SU-DHL-6 (cell line): Measurements from ENCODE around the gene SULF2.

Experiments
- EZH2phosphoT487 ChIP-seq: fragments of 200-600 bp; sonication (generic), shearing (Covaris generic); conservative IDR thresholded peaks from 2 replicates; pipeline ENCODE4 v1.6.1; 2018; ENCODE audit warnings: mild to moderate bottlenecking, antibody characterized with exemption, low read length, moderate library complexity, mixed read lengths
- TF ChIP-seq, protein P1 (sequence below): fragments of 200-600 bp; sonication (generic); IDR thresholded peaks from one replicate; pipeline ENCODE4 v1.5.1; 2017; ENCODE audit warnings: antibody characterized with exemption, mild to moderate bottlenecking, low read length, moderate library complexity; ENCODE audit not compliant: insufficient read depth, poor library complexity, severe bottlenecking

DNA sequence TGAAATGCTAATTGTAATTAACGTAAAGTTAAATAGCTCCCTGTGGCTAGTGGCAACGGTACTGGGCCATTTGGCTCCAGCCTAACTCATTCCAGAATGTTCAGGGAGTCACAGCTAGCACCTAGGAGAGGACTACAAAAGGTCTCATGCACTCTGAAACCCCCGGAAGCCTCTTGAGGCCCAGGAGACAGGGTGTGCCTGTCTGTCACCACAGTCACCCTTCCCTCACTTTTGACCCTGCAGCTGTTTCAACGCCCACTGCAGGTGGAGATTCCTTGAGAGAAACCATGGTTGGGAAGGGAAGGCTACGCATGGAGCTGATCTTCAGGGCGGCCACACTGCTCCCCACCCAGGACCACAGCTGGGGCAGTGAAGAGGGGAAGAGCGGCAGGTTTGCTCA is 58.6 kb downstream of the SULF2 start:
- TF ChIP-seq, protein P1, sequence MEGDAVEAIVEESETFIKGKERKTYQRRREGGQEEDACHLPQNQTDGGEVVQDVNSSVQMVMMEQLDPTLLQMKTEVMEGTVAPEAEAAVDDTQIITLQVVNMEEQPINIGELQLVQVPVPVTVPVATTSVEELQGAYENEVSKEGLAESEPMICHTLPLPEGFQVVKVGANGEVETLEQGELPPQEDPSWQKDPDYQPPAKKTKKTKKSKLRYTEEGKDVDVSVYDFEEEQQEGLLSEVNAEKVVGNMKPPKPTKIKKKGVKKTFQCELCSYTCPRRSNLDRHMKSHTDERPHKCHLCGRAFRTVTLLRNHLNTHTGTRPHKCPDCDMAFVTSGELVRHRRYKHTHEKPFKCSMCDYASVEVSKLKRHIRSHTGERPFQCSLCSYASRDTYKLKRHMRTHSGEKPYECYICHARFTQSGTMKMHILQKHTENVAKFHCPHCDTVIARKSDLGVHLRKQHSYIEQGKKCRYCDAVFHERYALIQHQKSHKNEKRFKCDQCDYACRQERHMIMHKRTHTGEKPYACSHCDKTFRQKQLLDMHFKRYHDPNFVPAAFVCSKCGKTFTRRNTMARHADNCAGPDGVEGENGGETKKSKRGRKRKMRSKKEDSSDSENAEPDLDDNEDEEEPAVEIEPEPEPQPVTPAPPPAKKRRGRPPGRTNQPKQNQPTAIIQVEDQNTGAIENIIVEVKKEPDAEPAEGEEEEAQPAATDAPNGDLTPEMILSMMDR = no peak
- TF ChIP-seq EZH2phosphoT487 = no peak
